B cell (primary cell): Measurements from ENCODE around the gene ENPP7. TPM values are rescaled to one million over a fixed set of nuclear protein-coding genes. Genes with fewer than 3 reads are reported as not detected.

ENCODE experiments used
- ATAC-seq: fragments of 200-7000 bp; cut with Tn5 transposase; one replicate; pipeline ENCODE4 v1.10.0; 2021; ENCODE audit warnings: low read depth, mild to moderate bottlenecking, moderate number of reproducible peaks, moderate library complexity
- CTCF ChIA-PET: fragments of 350-600 bp; sonication (Branson Sonifier 250); formaldehyde crosslinking; loops from one replicate; lab custom pipeline; 2021; ENCODE audit warnings: antibody characterized with exemption, inconsistent platforms; lab: Charles Lee
- POLR2A ChIA-PET: fragments of 350-600 bp; sonication (Branson Sonifier 250); formaldehyde crosslinking; loops from one replicate; lab custom pipeline; 2021; ENCODE audit warnings: antibody characterized with exemption; lab: Charles Lee
- DNase-seq: peaks from one replicate; pipeline ENCODE4 v3.0.0; 2013
- H2AFZ ChIP-seq: 2 replicates; pipeline ENCODE4 v1.6.1; 2012; ENCODE audit warnings: mild to moderate bottlenecking, low read depth, low read length; ENCODE audit not compliant: insufficient read depth, poor library complexity, severe bottlenecking
- H3K27ac ChIP-seq, 2 donors: 1 replicate in 1 of 2; 2 replicates in 1 of 2; pipeline ENCODE4 v1.5.1; 2012 to 2013; ENCODE audit warnings: low read length in 2 of 2, mild to moderate bottlenecking in 2 of 2, moderate library complexity in 1 of 2
- H3K27me3 ChIP-seq, 4 experiments: fragments of 200-600 bp in 1 of 4; sonication (generic) in 1 of 4; replicated peaks in 1 of 4; 1 replicate in 2 of 4; 2 replicates in 2 of 4; pipeline versions ENCODE4 v1.6.1 to v1.7.0; 2013 to 2016; ENCODE audit warnings: low read length in 3 of 4, mild to moderate bottlenecking in 2 of 4, mixed read lengths in 1 of 4, moderate library complexity in 1 of 4; ENCODE audit not compliant: insufficient read depth in 4 of 4, control insufficient read depth in 3 of 4; ENCODE audit errors: control extremely low read depth in 1 of 4
- H3K36me3 ChIP-seq, 2 experiments: replicated peaks in 1 of 2; 1 replicate in 1 of 2; 2 replicates in 1 of 2; pipeline versions ENCODE4 v1.6.1 to v1.7.1; 2013; ENCODE audit warnings: low read length in 1 of 2; ENCODE audit not compliant: insufficient read depth in 2 of 2, control insufficient read depth in 1 of 2; ENCODE audit errors: control extremely low read depth in 1 of 2, extremely low read depth in 1 of 2
- H3K4me1 ChIP-seq, 2 donors: fragments of 200-600 bp in 1 of 2; sonication (generic) in 1 of 2; 1 replicate in 1 of 2; 2 replicates in 1 of 2; pipeline versions ENCODE4 v1.5.1 to v1.6.1; 2013 to 2017; ENCODE audit warnings: low read length in 2 of 2; ENCODE audit not compliant: control insufficient read depth in 2 of 2, insufficient read depth in 2 of 2
- H3K4me2 ChIP-seq: replicated peaks from 2 replicates; pipeline ENCODE3; 2012; ENCODE audit warnings: mild to moderate bottlenecking, low read depth, low read length; ENCODE audit not compliant: poor library complexity, severe bottlenecking
- H3K4me3 ChIP-seq, 5 experiments: fragments of 200-600 bp in 1 of 5; sonication (generic) in 1 of 5; 1 replicate in 3 of 5; 2 replicates in 2 of 5; pipeline versions ENCODE4 v1.5.1 to v1.7.0; 2011 to 2016; ENCODE audit warnings: low read length in 4 of 5, mild to moderate bottlenecking in 4 of 5, low read depth in 2 of 5, control low read depth in 1 of 5, moderate library complexity in 1 of 5; ENCODE audit not compliant: insufficient read depth in 1 of 5; ENCODE audit errors: control extremely low read depth in 1 of 5, extremely low read depth in 1 of 5
- H3K79me2 ChIP-seq: fragments of 200-600 bp; sonication (generic); one replicate; pipeline ENCODE4 v1.6.0; 2016; ENCODE audit warnings: low read length; ENCODE audit not compliant: control insufficient read depth, insufficient read depth
- H3K9ac ChIP-seq: fragments of 200-600 bp; sonication (generic); 2 replicates; pipeline ENCODE4 v1.6.1; 2017; ENCODE audit warnings: mild to moderate bottlenecking, low read length, moderate library complexity
- H3K9me3 ChIP-seq, 3 donors: one replicate each; pipeline versions ENCODE4 v1.6.1 to v1.7.1; 2013; ENCODE audit warnings: low read length in 2 of 3; ENCODE audit not compliant: control insufficient read depth in 2 of 3, insufficient read depth in 1 of 3; ENCODE audit errors: control extremely low read depth in 1 of 3
- H4K20me1 ChIP-seq: 2 replicates; pipeline ENCODE4 v1.6.0; 2012; ENCODE audit warnings: mild to moderate bottlenecking, low read length; ENCODE audit not compliant: insufficient read depth, control insufficient read depth, poor library complexity, severe bottlenecking
- H3K27ac Mint-ChIP-seq: one replicate; pipeline ENCODE4 v1.8.0; 2021; ENCODE audit warnings: mixed read lengths
- H3K27me3 Mint-ChIP-seq: one replicate; pipeline ENCODE4 v1.8.0; 2021; ENCODE audit warnings: mixed read lengths
- H3K4me1 Mint-ChIP-seq: one replicate; pipeline ENCODE4 v1.8.0; 2021; ENCODE audit warnings: mixed read lengths
- H3K4me3 Mint-ChIP-seq: one replicate; pipeline ENCODE4 v1.8.0; 2021; ENCODE audit warnings: mixed read lengths
- H3K9me3 Mint-ChIP-seq: one replicate; pipeline ENCODE4 v1.8.0; 2022; ENCODE audit warnings: mixed read lengths; ENCODE audit not compliant: insufficient read depth
- CTCF ChIP-seq: fragments of 200-600 bp; IDR thresholded peaks from one replicate; pipeline ENCODE4 v1.8.0; 2022; ENCODE audit warnings: antibody characterized with exemption, mild to moderate bottlenecking
- EZH2 ChIP-seq: IDR thresholded peaks from 2 replicates; pipeline ENCODE4 v1.6.1; 2012; ENCODE audit warnings: borderline replicate concordance, low read depth, mild to moderate bottlenecking, moderate library complexity, low read length; ENCODE audit not compliant: insufficient read depth, poor library complexity, severe bottlenecking
- WGBS: methylation state at CpG from one replicate; pipeline ENCODE4 v1.1.5; 2013; ENCODE audit warnings: missing lambda C conversion rate; ENCODE audit not compliant: insufficient coverage; 5-methylcytosine and 5-hydroxymethylcytosine counted together
- intact Hi-C: fragments of 100-400 bp; cut with micrococcal nuclease; formaldehyde crosslinking; loops from one replicate; pipeline ENCODE4 v1.10.0; 2022
- polyA plus RNA-seq: library from polyadenylated mRNA; depleted of rRNA; stranded (reverse); fragments of >200 nt; gene quantifications from 2 replicates; pipeline ENCODE4 v1.2.3, GENCODE V29; 2012
- total RNA-seq, 2 donors: library from RNA; stranded (reverse); fragments of 120-200 nt in 1 of 2; gene quantifications; 1 replicate in 1 of 2; 2 replicates in 1 of 2; pipeline versions ENCODE4 v1.2.3 to v1.2.4, GENCODE V29; 2013 to 2022

ENPP7 gene
- total and polyA plus RNA-seq, 2 donors (not counting 1 experiment from before 2014, with no cell fraction given), result 0.40 to 6.7 TPM

- no peak for ATAC-seq
- ChIA-PET CTCF (interaction anchor here (0.9 to 1.4 kb wide), 5 partner anchors 13 to 184 kb away, joined by 3 to 4 read pairs (median 4); no protein-coding TSS in a partner anchor), POLR2A (interaction anchor here (0.5 to 0.8 kb wide), 4 partner anchors 10 to 1626 kb away, joined by 3 to 6 read pairs (median 4); partner anchors contain the start of gene CBX8)
- Mint-ChIP-seq H3K4me1 (peaks cover 8% of the 10 kb centered on the region), H3K9me3 (no peaks in the 10 kb centered on the region), H3K27ac (no peak overlapping the region), H3K4me3 (no peak overlapping the region), H3K27me3 (peaks cover 56% of the 10 kb centered on the region)
- no peak for DNase-seq
- peaks cover 0 to 34% (median 0%) of the 10 kb centered on the region in 3 donors for H3K9me3 ChIP-seq
- TF ChIP-seq CTCF (no peak), EZH2 (no peak)
- no peaks in the 10 kb centered on the region for H3K36me3 ChIP-seq
- H3K27ac ChIP-seq, result no peak overlapping the region
- peaks cover 13% of the 10 kb centered on the region for H4K20me1 ChIP-seq
- H3K4me1 ChIP-seq, result peaks cover 30 to 31% of the 10 kb centered on the region in 2 donors
- no peak overlapping the region for H3K4me3 ChIP-seq
- H3K9ac ChIP-seq, result no peak overlapping the region
- H3K79me2 ChIP-seq, result no peaks in the 10 kb centered on the region
- intact Hi-C loops, result loop anchor here (5.0 kb wide), 1 partner anchor 130 kb away; no protein-coding TSS in a partner anchor
- 94% methylated on average over 7 of the region's 12 CpGs for WGBS
- H3K27me3 ChIP-seq, result peaks cover 0 to 76% (median 45%) of the 10 kb centered on the region in 4 experiments
- H3K4me2 ChIP-seq, result no peak overlapping the region
- no peak overlapping the region for H2AFZ ChIP-seq
Observed at GRCh38 chr17:79786930-79787643, 56.3 kb downstream of the ENPP7 start.

GRCh38 chr17:79788455-79788854, 57.7 kb downstream of the ENPP7 start:
- intact Hi-C loops, result loop anchor here (2.0 to 5.0 kb wide), 2 partner anchors 129 to 182 kb away; no protein-coding TSS in a partner anchor
- Histone ChIP-seq H3K9me3 (peaks cover 0 to 45% (median 0%) of the 10 kb centered on the region in 3 donors), H3K4me2 (no peak overlapping the region), H3K79me2 (no peaks in the 10 kb centered on the region), H4K20me1 (peaks cover 13% of the 10 kb centered on the region), H3K27ac (no peak overlapping the region), H3K27me3 (peaks cover 0 to 76% (median 46%) of the 10 kb centered on the region in 4 experiments), H3K4me3 (no peak overlapping the region), H3K36me3 (no peaks in the 10 kb centered on the region), H3K4me1 (peaks cover 28 to 29% of the 10 kb centered on the region in 2 donors), H3K9ac (no peak overlapping the region), H2AFZ (no peak overlapping the region)
- DNase-seq (no peak), ATAC-seq (no peak)
- H3K4me3 Mint-ChIP-seq, result peak overlapping the region; percentile 13
- 94% methylated on average over 4 of the region's 5 CpGs for WGBS
- peaks cover 11% of the 10 kb centered on the region for H3K4me1 Mint-ChIP-seq
- ChIA-PET POLR2A (no interaction called here), CTCF (interaction anchor here (1.0 to 3.5 kb wide), 11 partner anchors 11 to 220 kb away, joined by 3 to 30 read pairs (median 8); partner anchors contain the start of gene CBX2)
- H3K27me3 Mint-ChIP-seq, result peaks cover 50% of the 10 kb centered on the region
- no peak overlapping the region for H3K27ac Mint-ChIP-seq
- H3K9me3 Mint-ChIP-seq, result no peaks in the 10 kb centered on the region
- TF ChIP-seq EZH2, result no peak
- no peak for TF ChIP-seq CTCF
